GM19035 (cell line): ENCODE measurements around the gene VSX2.

Experiments
- ATAC-seq: cut with Tn5 transposase; IDR thresholded peaks from one replicate; pipeline ENCODE4 v1.9.1; 2021; ENCODE audit not compliant: unreplicated experiment

Gene VSX2

DNA sequence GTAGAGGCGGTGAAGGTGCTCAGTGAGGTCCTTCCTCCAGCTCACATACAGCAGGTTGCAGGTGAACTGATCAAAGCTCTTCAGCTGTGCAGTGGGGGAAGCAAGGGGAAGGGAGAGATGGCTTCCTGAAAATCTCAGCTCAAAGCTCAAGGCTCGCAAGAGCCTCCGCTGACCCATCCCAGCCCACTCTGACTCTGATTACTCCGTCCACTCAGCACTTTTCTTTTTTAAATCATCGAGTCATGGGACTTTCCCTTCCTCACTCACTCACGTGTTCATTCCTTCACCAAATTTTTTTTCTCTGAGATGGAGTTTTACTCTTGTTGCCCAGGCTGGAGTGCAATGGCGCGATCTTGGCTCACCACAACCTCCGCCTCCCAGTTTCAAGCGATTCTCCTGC, 58.7 kb downstream of the VSX2 start:
- ATAC-seq, result no peak

DNA sequence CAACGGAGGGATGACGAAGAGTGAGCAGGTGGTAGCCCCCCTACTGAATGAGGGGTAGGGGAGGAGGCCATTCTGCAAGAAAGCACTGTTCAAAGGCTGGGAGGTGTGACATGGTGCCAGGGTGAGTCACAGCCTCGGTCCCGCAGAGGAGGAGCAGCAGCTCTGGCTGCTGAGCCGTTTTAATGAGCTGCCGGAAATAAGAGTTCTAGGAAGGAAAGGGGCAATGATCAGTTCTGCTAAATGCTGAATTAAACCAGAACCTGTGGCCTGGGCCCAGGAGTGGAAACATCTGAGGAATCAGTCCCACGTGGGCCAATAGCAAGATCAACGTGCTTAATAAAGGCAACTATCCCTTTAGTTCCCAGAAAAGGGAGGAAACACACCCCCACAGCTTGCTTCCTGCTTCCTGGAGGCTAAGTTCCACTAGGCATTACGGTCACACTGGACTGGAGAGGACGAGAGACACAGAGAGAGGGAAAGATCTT, 59.9 kb downstream of the VSX2 start:
- no peak for ATAC-seq

DNA sequence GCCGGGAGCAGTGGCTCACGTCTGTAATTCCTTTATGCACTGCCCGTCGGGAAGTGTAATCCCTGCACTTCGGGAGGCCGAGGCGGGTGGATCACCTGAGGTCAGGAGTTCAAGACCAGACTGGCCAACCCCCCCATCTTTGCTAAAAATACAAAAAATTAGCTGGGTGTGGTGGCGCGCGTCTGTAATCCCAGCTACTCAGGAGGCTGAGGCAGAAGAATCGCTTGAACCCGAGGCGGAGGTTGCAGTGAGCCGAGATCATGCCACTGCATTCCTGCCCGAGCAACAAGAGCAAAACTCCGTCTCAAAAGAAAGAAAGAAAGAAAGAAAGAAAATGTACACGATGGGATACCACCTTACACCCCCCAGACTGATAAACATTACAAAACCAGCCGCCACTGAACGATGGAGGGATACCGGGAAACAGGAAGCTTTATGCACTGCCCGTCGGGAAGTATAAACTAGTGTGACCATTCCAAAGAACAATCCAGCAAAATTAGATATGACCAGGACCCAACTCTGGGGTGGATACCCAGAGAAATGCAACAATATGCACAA, 62.4 kb downstream of the VSX2 start:
- ATAC-seq, result no peak

DNA sequence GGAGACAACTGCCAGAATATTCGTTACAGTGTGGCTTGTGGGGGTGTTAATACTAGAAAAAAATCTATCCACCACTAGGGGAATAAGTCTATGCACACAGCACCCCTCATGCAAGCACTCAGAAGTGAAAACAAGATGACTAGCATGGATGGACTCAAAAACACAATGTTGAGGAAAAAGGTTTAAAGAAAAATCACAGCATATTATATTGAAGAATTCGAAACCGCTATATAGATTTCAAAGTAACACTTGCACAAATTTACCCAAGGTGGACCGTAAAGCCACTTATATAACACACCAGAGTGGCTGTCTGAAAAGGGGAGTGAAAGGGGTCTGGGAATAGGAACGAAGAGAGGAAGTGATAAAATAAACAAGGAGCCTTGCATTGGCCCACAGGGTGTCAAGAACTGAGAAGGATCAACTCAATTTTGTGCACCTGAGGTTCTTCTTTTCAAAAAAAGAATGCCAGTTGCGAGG, 62.9 kb downstream of the VSX2 start:
- peak; percentile 15 for ATAC-seq

DNA sequence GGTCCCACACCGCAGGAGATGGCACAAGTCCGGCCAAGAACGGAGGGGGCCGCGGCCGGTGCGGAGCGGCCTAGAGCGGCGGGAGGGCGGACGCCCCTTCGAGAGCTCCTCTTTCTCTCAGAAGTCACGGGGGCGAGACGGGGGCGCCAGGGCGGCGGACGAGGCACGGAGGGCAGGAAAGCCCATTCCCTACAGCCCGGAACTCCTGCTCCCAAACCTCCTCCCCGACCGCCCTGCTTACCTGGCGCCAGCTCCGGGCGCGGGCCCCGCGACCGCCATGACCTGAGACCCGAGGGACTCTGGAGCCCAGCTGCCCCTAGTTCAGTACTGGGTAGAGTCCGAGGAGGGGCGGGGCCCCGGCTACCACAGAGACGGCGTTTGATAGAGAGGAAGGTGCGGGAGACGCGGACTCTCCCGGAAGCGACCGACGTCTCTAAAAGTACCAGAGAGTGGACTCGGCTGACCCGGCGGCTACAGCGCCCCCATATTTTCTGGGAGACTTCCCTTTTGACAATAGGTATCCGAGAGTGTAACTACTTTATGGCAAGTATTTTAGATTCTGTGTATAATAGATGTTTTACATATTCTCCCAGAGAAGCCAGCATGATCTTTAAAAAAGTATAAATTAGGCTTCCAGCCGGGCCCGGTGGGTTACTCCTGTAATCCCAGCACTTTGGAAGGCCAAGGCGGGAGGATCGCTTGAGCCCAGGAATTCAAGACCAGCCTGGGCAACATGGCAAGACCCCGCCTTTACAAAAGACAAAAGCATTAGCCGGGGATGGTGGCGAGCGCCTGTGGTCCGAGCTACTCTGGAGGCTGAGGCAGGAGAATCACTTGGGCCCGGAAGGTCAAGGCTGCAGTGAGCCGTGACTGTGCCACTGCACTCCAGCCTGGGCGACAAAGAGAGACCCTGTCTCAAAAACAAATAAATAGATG, 63.7 kb downstream of the VSX2 start, which contains the start of gene ABCD4:
TSS of gene ABCD4 (minus strand) at position 301 of the 936 bp plus-strand sequence. CDS start at position 279, 22 bp downstream.
- peak; percentile 98 for ATAC-seq

DNA sequence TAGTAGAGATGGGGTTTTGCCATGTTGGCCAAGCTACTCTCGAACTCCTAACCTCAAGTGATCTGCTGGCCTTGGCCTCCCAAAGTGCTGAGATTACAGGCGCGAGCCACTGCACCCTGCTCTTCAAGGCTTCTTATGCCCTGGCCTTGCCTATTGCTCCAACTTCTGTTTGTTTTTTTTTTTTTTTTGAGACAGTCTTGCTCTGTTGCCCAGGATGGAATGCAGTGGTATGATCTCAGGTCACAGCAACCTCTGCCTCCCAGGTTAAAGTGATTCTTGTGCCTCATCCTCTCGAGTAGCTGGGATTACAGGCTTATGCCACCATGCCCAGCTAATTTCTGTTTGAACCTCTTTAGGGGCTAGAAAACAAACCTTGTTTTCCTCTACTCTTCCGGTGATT, 69.4 kb downstream of the VSX2 start:
- ATAC-seq, result no peak

DNA sequence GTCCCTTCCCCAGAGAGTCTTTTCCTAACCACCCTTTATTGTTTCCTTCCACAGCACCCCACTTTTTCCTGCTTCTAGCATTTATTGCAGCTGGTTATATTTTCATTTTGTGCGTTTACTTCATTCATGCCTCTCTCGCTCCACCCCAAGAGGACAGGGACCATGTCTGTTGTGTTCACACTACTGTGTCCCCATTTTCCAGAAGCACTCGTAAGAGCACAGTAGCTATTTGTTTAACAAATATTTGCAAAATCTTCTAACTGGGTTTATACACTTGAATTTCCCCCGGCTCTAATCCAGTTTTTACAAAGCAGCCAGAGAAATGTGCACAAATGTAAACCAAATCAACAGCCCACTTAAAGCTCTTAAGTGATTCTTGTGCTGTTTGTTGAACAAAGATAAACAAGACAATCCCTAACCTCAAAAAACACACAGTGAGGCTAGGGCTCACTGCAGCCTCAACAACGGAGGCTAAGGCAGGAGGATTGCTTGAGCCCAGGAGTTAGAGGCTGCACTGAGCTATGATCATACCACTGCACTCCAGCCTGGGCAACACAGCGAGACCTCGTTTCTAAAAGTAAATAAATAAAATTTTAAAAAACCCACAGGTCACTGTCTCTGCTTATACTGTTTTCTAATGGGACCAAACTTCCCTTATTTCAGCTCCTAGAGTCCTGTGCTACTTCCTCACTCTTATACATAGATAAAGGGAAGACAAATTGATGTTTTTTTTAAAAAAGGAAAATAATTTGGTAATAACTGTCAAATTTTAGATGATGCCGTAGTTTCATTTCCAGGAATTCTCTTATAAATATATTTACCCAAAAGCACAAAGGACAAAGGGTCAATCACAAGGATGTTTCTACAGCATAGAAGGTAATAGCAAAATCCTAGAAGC, 70.1 kb downstream of the VSX2 start:
- no peak for ATAC-seq

DNA sequence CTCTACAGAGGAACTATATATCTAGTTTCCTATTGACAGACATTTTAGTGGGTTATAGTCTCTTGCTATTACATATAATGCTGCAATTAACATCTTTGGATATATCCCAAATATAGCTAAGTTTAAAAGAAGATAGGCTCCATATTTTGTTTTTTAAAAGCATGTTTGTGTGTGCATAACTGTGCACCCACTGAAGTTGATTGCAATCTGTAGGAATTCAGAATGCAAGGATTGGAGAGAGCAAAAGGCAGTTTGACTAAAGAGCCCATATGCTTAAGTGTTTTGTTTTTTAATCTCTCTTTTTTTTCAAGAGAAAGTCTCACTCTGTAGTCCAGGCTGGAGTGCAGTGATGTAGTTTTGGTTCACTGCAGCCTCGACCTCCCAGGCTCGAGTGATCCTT, 72.9 kb downstream of the VSX2 start:
- no peak for ATAC-seq
